Kidney capillary endothelial cell (primary cell): ENCODE results near the gene RBMY1D.
"Not testable (repeated sequence)": the region's sequence is repeated elsewhere in the genome, so short reads cannot be mapped to it uniquely, and the experiment has no call there.

ENCODE experiments used
- DNase-seq: peaks from one replicate; pipeline ENCODE4 v3.0.0-alpha.2; 2018; ENCODE audit warnings: low spot score

Gene RBMY1D

GRCh38 chrY:21894426-21894825 is at the start of gene RBMY1D:
RBMY1D (minus strand) TSS chrY:21894526; CDS start chrY:21892513, 2,013 bp downstream.
- DNase-seq, result not testable (repeated sequence)

DNA sequence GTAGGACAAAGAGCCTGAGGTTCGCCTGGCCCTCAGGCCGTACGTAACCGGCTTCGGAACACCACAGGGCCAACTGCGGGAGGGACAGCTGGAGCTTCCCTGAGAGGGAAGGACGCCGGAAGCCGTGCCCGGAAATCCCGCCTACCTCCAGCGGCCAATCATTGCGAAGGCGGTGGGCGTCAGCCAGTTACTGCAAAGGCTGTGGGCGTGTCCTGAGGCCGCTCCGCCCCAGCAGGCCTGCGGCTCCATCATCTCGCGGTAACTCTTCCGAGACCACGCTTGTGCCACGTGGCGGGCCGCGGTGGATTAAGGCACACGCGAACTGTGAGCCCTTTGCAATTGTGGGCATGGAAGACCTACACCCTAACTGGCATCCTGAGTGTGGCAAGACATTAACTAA is 23.6 kb upstream of the RBMY1D start, which contains the start of gene RBMY1E:
Gene RBMY1E (minus strand): TSS at position 101 of the 400 bp plus-strand sequence. CDS start 1,978 bp downstream, outside the sequence.
- DNase-seq, result not testable (repeated sequence)

- DNase-seq, result not testable (repeated sequence)
Measured at GRCh38 chrY:21869407-21870076, 24.8 kb downstream of the RBMY1D start.

DNA sequence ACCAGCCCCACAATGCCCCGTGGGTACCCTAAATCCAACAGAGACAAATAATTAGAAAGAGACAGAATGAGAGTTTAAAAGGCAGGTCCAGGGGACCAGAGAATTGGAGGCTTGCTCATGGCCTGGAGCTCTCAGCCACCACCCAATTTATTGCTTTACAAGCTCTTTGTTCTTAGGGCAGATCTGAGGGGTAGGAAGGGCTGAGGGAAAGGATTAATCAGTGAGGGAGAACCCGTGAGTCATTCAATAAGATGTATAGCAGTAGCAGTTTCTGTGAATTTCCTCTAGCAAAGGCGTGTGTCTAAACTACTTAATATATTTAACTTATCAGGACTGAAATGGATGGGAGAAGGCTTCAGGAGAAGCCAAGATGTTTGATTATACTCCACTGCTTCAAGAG is 48.8 kb downstream of the RBMY1D start:
- DNase-seq, result no peak

- no peak for DNase-seq
Measured at GRCh38 chrY:21842090-21842489, 52.2 kb downstream of the RBMY1D start.

- no peak for DNase-seq
Measured at GRCh38 chrY:21839489-21839888, 54.8 kb downstream of the RBMY1D start.

- DNase-seq, result no peak
Measured at GRCh38 chrY:21836343-21836742, 58.0 kb downstream of the RBMY1D start.

DNA sequence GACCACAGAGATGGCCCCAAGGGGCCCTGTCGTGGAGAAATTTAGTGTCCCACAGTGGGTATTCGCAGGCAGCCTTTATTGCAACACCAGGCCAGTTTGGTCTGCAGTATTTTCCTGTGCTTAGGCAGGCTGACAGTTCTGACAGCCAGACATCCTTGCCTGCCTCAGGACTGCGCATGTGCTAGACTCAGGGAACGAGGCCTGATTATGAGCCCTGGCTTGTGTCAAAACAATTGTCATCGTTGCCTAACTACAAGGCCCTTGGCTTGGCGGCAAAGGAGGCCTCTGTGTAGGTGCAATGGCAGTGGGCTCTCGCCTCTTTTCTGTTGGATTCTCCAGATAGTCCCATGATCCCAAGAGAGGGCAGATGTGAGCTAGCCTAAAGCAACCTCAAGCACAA is 59.3 kb downstream of the RBMY1D start:
- DNase-seq, result no peak
